Endothelial cell of umbilical vein (primary cell): ENCODE data around the gene SERF1B. TPM values are rescaled to one million over a fixed set of nuclear protein-coding genes. Genes with fewer than 3 reads are reported as not detected.
"Not testable (repeated sequence)": the region's sequence is repeated elsewhere in the genome, so short reads cannot be mapped to it uniquely, and the experiment has no call there.

ENCODE experiments used
- BruUV-seq: library from RNA; stranded (reverse); fragments of 400-500 nt; replicated peaks from 2 replicates; lab custom pipeline; 2021; lab: Mats Ljungman, UMichigan
- CTCF ChIA-PET: fragments of 300-600, 350-600 bp; sonication (Branson Sonifier 250); formaldehyde crosslinking; loops from one replicate; lab custom pipeline; 2021; ENCODE audit warnings: antibody characterized with exemption, inconsistent platforms; lab: Charles Lee
- POLR2A ChIA-PET: fragments of 300-600, 350-600 bp; sonication (Branson Sonifier 250); formaldehyde crosslinking; loops from one replicate; lab custom pipeline; 2021; ENCODE audit warnings: antibody characterized with exemption, inconsistent platforms; lab: Charles Lee
- DNase-seq: peaks from one replicate; pipeline ENCODE4 v3.0.0-alpha.2; 2011; ENCODE audit warnings: low read depth, low spot score
- FAIRE-seq: peaks from 2 replicates; lab custom pipeline; 2011; peaks lifted over from hg19 to GRCh38; lab: Jason Lieb, UNC
- H2AFZ ChIP-seq: 2 replicates; pipeline ENCODE4 v1.6.0; 2012; ENCODE audit warnings: low read depth, low read length, control low read depth, inconsistent platforms
- H3K27ac ChIP-seq: 2 replicates; pipeline ENCODE4 v1.5.1; 2011; ENCODE audit warnings: low read depth, mild to moderate bottlenecking, control low read depth, low read length, moderate library complexity; ENCODE audit not compliant: insufficient read depth
- H3K27me3 ChIP-seq, 2 experiments: 2 replicates each; pipeline versions ENCODE4 v1.6.0 to v1.6.1; 2011; ENCODE audit warnings: low read length in 2 of 2, mixed read lengths in 1 of 2; ENCODE audit not compliant: control insufficient read depth in 2 of 2, insufficient read depth in 2 of 2
- H3K36me3 ChIP-seq, 2 experiments: 2 replicates in 1 of 2; 3 replicates in 1 of 2; pipeline ENCODE4 v1.5.1; 2011; ENCODE audit warnings: low read length in 2 of 2, mild to moderate bottlenecking in 1 of 2, moderate library complexity in 1 of 2; ENCODE audit not compliant: control insufficient read depth in 2 of 2, insufficient read depth in 2 of 2; ENCODE audit errors: extremely low read depth in 1 of 2
- H3K4me1 ChIP-seq: 3 replicates; pipeline ENCODE4 v1.5.1; 2011; ENCODE audit warnings: mild to moderate bottlenecking, low read length; ENCODE audit not compliant: control insufficient read depth, insufficient read depth; ENCODE audit errors: extremely low read depth
- H3K4me2 ChIP-seq: 2 replicates; pipeline ENCODE4 v1.6.1; 2011; ENCODE audit warnings: low read length, control low read depth, mixed read lengths; ENCODE audit not compliant: insufficient read depth
- H3K4me3 ChIP-seq, 3 experiments: fragments of 200-600 bp in 1 of 3; sonication (generic), shearing (Covaris generic) in 1 of 3; replicated peaks in 1 of 3; 2 replicates each; pipeline ENCODE4 v1.5.1; 2011 to 2016; ENCODE audit warnings: control low read depth in 3 of 3, low read length in 3 of 3, mild to moderate bottlenecking in 2 of 3, inconsistent platforms in 1 of 3, low read depth in 1 of 3, moderate library complexity in 1 of 3; ENCODE audit not compliant: insufficient read depth in 1 of 3
- H3K79me2 ChIP-seq: 2 replicates; pipeline ENCODE4 v1.6.0; 2012; ENCODE audit warnings: low read length, inconsistent platforms; ENCODE audit not compliant: control insufficient read depth, insufficient read depth
- H3K9ac ChIP-seq: replicated peaks from 2 replicates; pipeline ENCODE3; 2011; ENCODE audit warnings: low read length, control low read depth; ENCODE audit not compliant: insufficient read depth; ENCODE audit errors: extremely low read depth
- H3K9me1 ChIP-seq: replicated peaks from 3 replicates; pipeline ENCODE4 v1.6.0; 2011; ENCODE audit warnings: mild to moderate bottlenecking, low read length; ENCODE audit not compliant: control insufficient read depth, insufficient read depth; ENCODE audit errors: extremely low read depth
- H3K9me3 ChIP-seq: replicated peaks from 2 replicates; pipeline ENCODE4 v1.5.1; 2012; ENCODE audit warnings: low read length, inconsistent platforms; ENCODE audit not compliant: control insufficient read depth, insufficient read depth
- H4K20me1 ChIP-seq: replicated peaks from 2 replicates; pipeline ENCODE3; 2011; ENCODE audit warnings: mild to moderate bottlenecking, low read length; ENCODE audit not compliant: control insufficient read depth, insufficient read depth; ENCODE audit errors: extremely low read depth
- dilution Hi-C: fragments of 300-500 bp; cut with MboI; formaldehyde crosslinking; loops from one replicate; pipeline ENCODE4 v1.15.0; 2019; ENCODE audit warnings: low sequenced_read_pairs; ENCODE audit not compliant: extremely low pct_ligation_motif_present
- intact Hi-C: fragments of 100-400 bp; cut with micrococcal nuclease; formaldehyde crosslinking; loops from one replicate; pipeline ENCODE4 v1.10.0; 2022
- polyA plus RNA-seq, 4 experiments: library from polyadenylated mRNA; depleted of rRNA in 3 of 4; stranded (reverse) in 3 of 4; unstranded in 1 of 4; fragments of >200 nt; gene quantifications; 2 replicates each; pipeline versions ENCODE4 v1.2.1 to v1.2.3, GENCODE V29; 2011 to 2012; ENCODE audit warnings: missing spikeins in 1 of 4
- total RNA-seq: library from RNA; stranded (reverse); gene quantifications from 2 replicates; pipeline ENCODE4 v1.2.3, GENCODE V29; 2021

SERF1B gene
- total and polyA plus RNA-seq, 2 donors (not counting 3 experiments of a cell fraction or from before 2014, with no cell fraction given): 22.4 to 32.5 TPM

GRCh38 chr5:70049790-70050142 lies 24.7 kb downstream of the SERF1B start:
- H3K27me3 ChIP-seq, H3K9me1 ChIP-seq, H2AFZ ChIP-seq, DNase-seq, FAIRE-seq, H4K20me1 ChIP-seq, H3K79me2 ChIP-seq, intact Hi-C loops, H3K9ac ChIP-seq, H3K4me2 ChIP-seq, CTCF ChIA-PET, POLR2A ChIA-PET, H3K36me3 ChIP-seq, H3K27ac ChIP-seq, H3K9me3 ChIP-seq, H3K4me3 ChIP-seq, dilution Hi-C loops, H3K4me1 ChIP-seq: not testable (repeated sequence)
- TSS peak; percentile 81 for BruUV-seq

GRCh38 chr5:70056289-70056942 lies 31.4 kb downstream of the SERF1B start:
- POLR2A ChIA-PET, BruUV-seq: not testable (repeated sequence)

GRCh38 chr5:70057140-70057539 lies 32.1 kb downstream of the SERF1B start:
- dilution Hi-C loops, FAIRE-seq: not testable (repeated sequence)

More at GRCh38 chr5:70056289-70056942, 31.4 kb downstream of the SERF1B start:
- intact Hi-C loops, H2AFZ ChIP-seq, DNase-seq, H3K9me1 ChIP-seq, dilution Hi-C loops, H4K20me1 ChIP-seq, H3K79me2 ChIP-seq, H3K27ac ChIP-seq, H3K9me3 ChIP-seq, H3K4me3 ChIP-seq, H3K4me2 ChIP-seq, FAIRE-seq, H3K4me1 ChIP-seq, CTCF ChIA-PET, H3K27me3 ChIP-seq, H3K9ac ChIP-seq, H3K36me3 ChIP-seq: not testable (repeated sequence)

GRCh38 chr5:70077632-70078031 lies 52.6 kb downstream of the SERF1B start:
- DNase-seq, intact Hi-C loops, FAIRE-seq, CTCF ChIA-PET, H3K9ac ChIP-seq, H3K27me3 ChIP-seq, H3K9me3 ChIP-seq, dilution Hi-C loops, H2AFZ ChIP-seq, H4K20me1 ChIP-seq, H3K4me1 ChIP-seq, H3K4me3 ChIP-seq, H3K4me2 ChIP-seq, POLR2A ChIA-PET, H3K27ac ChIP-seq, H3K36me3 ChIP-seq, H3K9me1 ChIP-seq, BruUV-seq, H3K79me2 ChIP-seq: not testable (repeated sequence)

More at GRCh38 chr5:70057140-70057539, 32.1 kb downstream of the SERF1B start:
- BruUV-seq, H4K20me1 ChIP-seq, H3K9ac ChIP-seq, H3K4me2 ChIP-seq, H2AFZ ChIP-seq, H3K36me3 ChIP-seq, H3K9me3 ChIP-seq, H3K27me3 ChIP-seq, H3K4me3 ChIP-seq, H3K27ac ChIP-seq, POLR2A ChIA-PET, DNase-seq, CTCF ChIA-PET, H3K9me1 ChIP-seq, H3K79me2 ChIP-seq, H3K4me1 ChIP-seq, intact Hi-C loops: not testable (repeated sequence)
